Lower leg skin (tissue), 4 donors: ENCODE results near the gene SFMBT1. TPM values are rescaled to one million over a fixed set of nuclear protein-coding genes. Genes with fewer than 3 reads are reported as not detected.

Experiments
- DNase-seq, 2 donors: peaks; one replicate each; pipeline ENCODE4 v3.0.0-alpha.2; 2019; ENCODE audit warnings: low spot score in 2 of 2
- H3K4me3 ChIP-seq: fragments of 200-600 bp; sonication (generic); 2 replicates; pipeline ENCODE4 v1.5.1; 2017; ENCODE audit warnings: mild to moderate bottlenecking, low read depth; ENCODE audit not compliant: poor library complexity, severe bottlenecking
- POLR2A ChIP-seq, 2 donors: fragments of 450-650 bp; IDR thresholded peaks; one replicate each; pipeline ENCODE4 v1.6.1; 2016 to 2017; ENCODE audit warnings: antibody characterized with exemption in 2 of 2, mild to moderate bottlenecking in 1 of 2, moderate library complexity in 1 of 2
- WGBS, 2 donors: methylation state at CpG; one replicate each; pipeline ENCODE4 v1.1.5; 2018; 5-methylcytosine and 5-hydroxymethylcytosine counted together
- intact Hi-C: fragments of 100-400 bp; cut with DNase I; formaldehyde crosslinking; loops from one replicate; pipeline ENCODE4 v1.15.0; 2023; ENCODE audit warnings: low total_unique reads
- total RNA-seq, 4 donors: library from RNA; depleted of rRNA; stranded (reverse); fragments of >200 nt; gene quantifications; one replicate each; pipeline ENCODE4 v1.1.0, GENCODE V29; 2016
- TF ChIP-seq, protein P1 (sequence below), 3 donors: fragments of 450-650 bp; IDR thresholded peaks; one replicate each; pipeline ENCODE4 v1.5.1; 2016; ENCODE audit warnings: antibody characterized with exemption in 3 of 3, mild to moderate bottlenecking in 3 of 3, moderate library complexity in 2 of 3

The SFMBT1 gene
- total RNA-seq, 4 donors from 2014 or later: 9.5 to 24.3 (median 14.4) TPM

GRCh38 chr3:52910823-52911222 lies 135.1 kb downstream of the SFMBT1 start:
- intact Hi-C loops: no loop called here
- no peak for DNase-seq
- no peak overlapping the region for H3K4me3 ChIP-seq
- WGBS, 2 donors: 92 to 94% methylated on average over 6 of the region's 6 CpGs
- TF ChIP-seq, protein P1, sequence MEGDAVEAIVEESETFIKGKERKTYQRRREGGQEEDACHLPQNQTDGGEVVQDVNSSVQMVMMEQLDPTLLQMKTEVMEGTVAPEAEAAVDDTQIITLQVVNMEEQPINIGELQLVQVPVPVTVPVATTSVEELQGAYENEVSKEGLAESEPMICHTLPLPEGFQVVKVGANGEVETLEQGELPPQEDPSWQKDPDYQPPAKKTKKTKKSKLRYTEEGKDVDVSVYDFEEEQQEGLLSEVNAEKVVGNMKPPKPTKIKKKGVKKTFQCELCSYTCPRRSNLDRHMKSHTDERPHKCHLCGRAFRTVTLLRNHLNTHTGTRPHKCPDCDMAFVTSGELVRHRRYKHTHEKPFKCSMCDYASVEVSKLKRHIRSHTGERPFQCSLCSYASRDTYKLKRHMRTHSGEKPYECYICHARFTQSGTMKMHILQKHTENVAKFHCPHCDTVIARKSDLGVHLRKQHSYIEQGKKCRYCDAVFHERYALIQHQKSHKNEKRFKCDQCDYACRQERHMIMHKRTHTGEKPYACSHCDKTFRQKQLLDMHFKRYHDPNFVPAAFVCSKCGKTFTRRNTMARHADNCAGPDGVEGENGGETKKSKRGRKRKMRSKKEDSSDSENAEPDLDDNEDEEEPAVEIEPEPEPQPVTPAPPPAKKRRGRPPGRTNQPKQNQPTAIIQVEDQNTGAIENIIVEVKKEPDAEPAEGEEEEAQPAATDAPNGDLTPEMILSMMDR (IDR thresholded peaks at IDR 0.05): no peak
- TF ChIP-seq POLR2A (IDR thresholded peaks at IDR 0.05): no peak

DNA sequence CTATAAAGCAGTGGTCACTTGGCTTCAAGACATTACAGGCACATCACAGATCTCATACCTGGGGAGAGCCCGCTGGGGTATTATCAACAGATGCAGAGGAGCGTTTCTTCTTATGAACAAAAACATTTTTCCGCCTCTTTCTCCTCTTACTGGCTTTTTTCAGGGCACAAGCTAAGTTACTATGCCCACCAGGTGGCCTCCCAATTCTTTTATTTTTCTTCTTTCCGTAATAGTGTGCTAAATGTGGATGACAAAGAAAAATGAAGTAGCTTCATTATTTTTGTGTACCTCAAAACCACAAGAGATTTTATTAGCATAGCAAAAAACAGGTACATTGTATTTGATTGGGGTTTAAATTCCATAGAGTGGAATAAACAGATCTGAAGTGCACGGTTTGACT lies 138.4 kb downstream of the SFMBT1 start:
- no peak overlapping the region for H3K4me3 ChIP-seq
- DNase-seq: no peak
- WGBS, 2 donors: 84 to 89% methylated on average over 5 of the region's 5 CpGs
- intact Hi-C loops: no loop called here
- TF ChIP-seq, protein P1 (IDR thresholded peaks at IDR 0.05): no peak
- TF ChIP-seq POLR2A (IDR thresholded peaks at IDR 0.05): no peak

GRCh38 chr3:52904552-52904951 lies 141.3 kb downstream of the SFMBT1 start:
- no peak for DNase-seq
- intact Hi-C loops: no loop called here
- 89 to 92% methylated on average over 1 of the region's 1 CpG for WGBS, 2 donors
- TF ChIP-seq POLR2A (IDR thresholded peaks at IDR 0.05): no peak
- TF ChIP-seq, protein P1 (IDR thresholded peaks at IDR 0.05): no peak
- H3K4me3 ChIP-seq: no peak overlapping the region

DNA sequence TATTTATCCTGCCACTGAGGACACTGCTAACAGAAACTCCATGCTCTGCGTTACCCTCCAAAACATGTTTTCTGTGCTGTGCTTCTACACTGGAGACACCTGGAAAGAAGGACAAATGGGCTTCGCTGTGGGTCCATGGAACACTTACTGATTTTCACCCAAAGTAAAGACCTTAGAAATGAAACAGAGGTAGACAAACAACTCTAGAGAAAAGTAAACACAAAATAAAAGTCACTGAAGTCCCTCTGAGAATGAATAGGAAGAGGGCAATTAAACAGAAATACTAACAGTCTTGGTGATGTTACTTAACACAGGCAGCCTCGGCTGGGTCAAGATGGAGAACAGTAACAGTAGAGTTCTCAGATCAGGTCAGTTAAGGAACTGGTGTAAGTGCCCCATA lies 141.9 kb downstream of the SFMBT1 start:
- intact Hi-C loops: no loop called here
- TF ChIP-seq POLR2A (IDR thresholded peaks at IDR 0.05): no peak
- TF ChIP-seq, protein P1 (IDR thresholded peaks at IDR 0.05): no peak
- no peak for DNase-seq
- H3K4me3 ChIP-seq: no peak overlapping the region
- 93% methylated on average over 3 of the region's 3 CpGs for WGBS, 2 donors

DNA sequence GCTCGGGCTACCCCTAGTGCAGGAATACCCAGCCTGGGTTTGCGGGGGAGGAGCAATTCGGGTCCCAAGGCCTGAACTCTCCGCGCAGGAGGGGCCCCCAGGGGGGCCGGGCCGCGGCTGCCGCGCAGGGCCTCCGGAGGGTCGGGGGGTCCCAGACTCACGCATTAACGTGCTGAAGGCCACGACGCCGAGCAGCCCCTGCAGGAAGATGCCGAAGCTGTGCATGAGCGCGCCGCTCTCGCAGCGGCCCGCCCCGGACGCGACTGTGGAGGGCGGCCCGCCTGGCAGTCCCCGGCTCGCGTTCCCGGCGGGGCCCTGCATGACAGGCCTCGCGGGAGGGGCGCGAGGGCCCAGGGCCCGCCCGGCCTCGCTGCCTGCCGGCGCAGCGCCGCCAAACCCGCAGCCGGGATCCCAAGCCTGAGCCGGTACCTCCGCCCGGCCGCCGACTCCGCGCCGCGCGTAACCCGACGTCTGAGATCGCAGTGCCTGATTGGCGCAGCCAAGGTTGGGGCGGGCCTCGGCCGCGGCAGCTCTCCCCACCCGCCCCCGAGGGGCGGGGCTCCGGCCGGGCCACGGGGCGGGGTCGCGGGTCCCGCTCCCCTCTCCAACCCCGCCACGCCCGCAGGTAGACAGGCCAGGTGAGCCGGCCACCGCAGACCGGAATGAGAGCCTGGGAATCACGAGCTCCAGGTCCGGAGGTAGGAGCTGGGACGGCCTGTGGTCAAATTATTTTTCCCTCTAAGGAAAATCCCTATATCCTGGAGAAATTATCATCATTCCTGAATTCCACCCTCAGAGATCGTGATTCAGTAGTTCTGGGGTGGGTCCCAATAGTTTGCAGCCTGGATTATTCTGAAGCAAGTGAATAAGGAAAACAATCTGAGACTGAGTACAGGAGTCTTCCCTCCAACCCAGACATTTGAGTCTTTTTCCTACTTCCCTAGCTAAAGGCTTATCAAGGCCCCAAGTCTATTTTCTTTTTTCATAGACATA lies 148.4 kb downstream of the SFMBT1 start, which contains the start of gene STIMATE:
STIMATE (minus strand) TSS at position 419 of the 993 bp plus-strand sequence; CDS start at position 321, 98 bp downstream.
- TF ChIP-seq, protein P1 (IDR thresholded peaks at IDR 0.05): no peak
- no peak for TF ChIP-seq POLR2A (IDR thresholded peaks at IDR 0.05)
- peak; percentile 83 to 96 for DNase-seq
- intact Hi-C loops: no loop called here
- H3K4me3 ChIP-seq: peak within 1 kb of the TSS; percentile 67
- 0 to 1% methylated on average over 27 to 47 of the region's 85 CpGs for WGBS, 2 donors
